Measurements from ENCODE around the gene WDR18. TPM values are rescaled to one million over a fixed set of nuclear protein-coding genes. Genes with fewer than 3 reads are reported as not detected.

Gene WDR18
- total and polyA plus RNA-seq, 2 donors, result 34.0 to 56.0 TPM

GRCh38 chr19:1007399-1008251 lies 23.5 kb downstream of the WDR18 start:
- H3K36me3 ChIP-seq (ENCODE audit: control insufficient read depth in 2 of 2, insufficient read depth in 2 of 2, low read length in 1 of 2), result peaks cover 16 to 43% of the 10 kb centered on the region in 2 donors
- H3K27me3 ChIP-seq (ENCODE audit: control insufficient read depth in 2 of 2, insufficient read depth in 1 of 2, low read length in 1 of 2), result peaks cover 2 to 6% of the 10 kb centered on the region in 2 donors
- H3K9me3 ChIP-seq (ENCODE audit: control insufficient read depth in 2 of 2, insufficient read depth in 1 of 2, low read length in 1 of 2), result no peaks in the 10 kb centered on the region
- WGBS, result 98% methylated on average over 73 of the region's 73 CpGs
- no peak overlapping the region for H3K27ac ChIP-seq (ENCODE audit: low read depth in 1 of 2, low read length in 1 of 2)
- H3K4me3 ChIP-seq (ENCODE audit: low read length in 2 of 2), result no peak overlapping the region
- no peaks in the 10 kb centered on the region for H3K4me1 ChIP-seq (ENCODE audit: control insufficient read depth in 2 of 2, insufficient read depth in 2 of 2, low read length in 2 of 2)
- no peak for DNase-seq (ENCODE audit: low read depth in 6 of 9, low spot score in 9 of 9)

- no peak overlapping the region for H3K27ac ChIP-seq (ENCODE audit: low read depth in 1 of 2, low read length in 1 of 2)
- H3K9me3 ChIP-seq (ENCODE audit: control insufficient read depth in 2 of 2, insufficient read depth in 1 of 2, low read length in 1 of 2), result no peaks in the 10 kb centered on the region
- H3K4me1 ChIP-seq (ENCODE audit: control insufficient read depth in 2 of 2, insufficient read depth in 2 of 2, low read length in 2 of 2), result no peaks in the 10 kb centered on the region
- DNase-seq (ENCODE audit: low read depth in 6 of 9, low spot score in 9 of 9), result no peak
- no peak overlapping the region for H3K4me3 ChIP-seq (ENCODE audit: low read length in 2 of 2)
- H3K36me3 ChIP-seq (ENCODE audit: control insufficient read depth in 2 of 2, insufficient read depth in 2 of 2, low read length in 1 of 2), result peaks cover 23 to 51% of the 10 kb centered on the region in 2 donors
- WGBS, result 98% methylated on average over 45 of the region's 45 CpGs
- H3K27me3 ChIP-seq (ENCODE audit: control insufficient read depth in 2 of 2, insufficient read depth in 1 of 2, low read length in 1 of 2), result peaks cover 0 to 1% of the 10 kb centered on the region in 2 donors
These were observed 24.3 kb downstream of the WDR18 start for GRCh38 chr19:1008268-1009040.

- H3K4me1 ChIP-seq (ENCODE audit: control insufficient read depth in 2 of 2, insufficient read depth in 2 of 2, low read length in 2 of 2), result no peaks in the 10 kb centered on the region
- no peak overlapping the region for H3K4me3 ChIP-seq (ENCODE audit: low read length in 2 of 2)
- no peak for DNase-seq (ENCODE audit: low read depth in 6 of 9, low spot score in 9 of 9)
- H3K27me3 ChIP-seq (ENCODE audit: control insufficient read depth in 2 of 2, insufficient read depth in 1 of 2, low read length in 1 of 2), result no peaks in the 10 kb centered on the region
- 96% methylated on average over 92 of the region's 92 CpGs for WGBS
- peaks cover 31 to 60% of the 10 kb centered on the region in 2 donors for H3K36me3 ChIP-seq (ENCODE audit: control insufficient read depth in 2 of 2, insufficient read depth in 2 of 2, low read length in 1 of 2)
- H3K9me3 ChIP-seq (ENCODE audit: control insufficient read depth in 2 of 2, insufficient read depth in 1 of 2, low read length in 1 of 2), result no peaks in the 10 kb centered on the region
- H3K27ac ChIP-seq (ENCODE audit: low read depth in 1 of 2, low read length in 1 of 2), result no peak overlapping the region
These were observed 25.2 kb downstream of the WDR18 start for GRCh38 chr19:1009041-1009980.

- no peak overlapping the region for H3K27ac ChIP-seq (ENCODE audit: low read depth in 1 of 2, low read length in 1 of 2)
- no peaks in the 10 kb centered on the region for H3K9me3 ChIP-seq (ENCODE audit: control insufficient read depth in 2 of 2, insufficient read depth in 1 of 2, low read length in 1 of 2)
- H3K27me3 ChIP-seq (ENCODE audit: control insufficient read depth in 2 of 2, insufficient read depth in 1 of 2, low read length in 1 of 2), result no peaks in the 10 kb centered on the region
- WGBS, result 97% methylated on average over 29 of the region's 29 CpGs
- no peak for DNase-seq (ENCODE audit: low read depth in 6 of 9, low spot score in 9 of 9)
- no peak overlapping the region for H3K4me3 ChIP-seq (ENCODE audit: low read length in 2 of 2)
- peaks cover 37 to 67% of the 10 kb centered on the region in 2 donors for H3K36me3 ChIP-seq (ENCODE audit: control insufficient read depth in 2 of 2, insufficient read depth in 2 of 2, low read length in 1 of 2)
- H3K4me1 ChIP-seq (ENCODE audit: control insufficient read depth in 2 of 2, insufficient read depth in 2 of 2, low read length in 2 of 2), result no peaks in the 10 kb centered on the region
These were observed 25.9 kb downstream of the WDR18 start for GRCh38 chr19:1009981-1010538.

GRCh38 chr19:1010586-1011510 lies 26.7 kb downstream of the WDR18 start:
- no peak for DNase-seq (ENCODE audit: low read depth in 6 of 9, low spot score in 9 of 9)
- Histone ChIP-seq H3K27me3 (ENCODE audit: control insufficient read depth in 2 of 2, insufficient read depth in 1 of 2, low read length in 1 of 2) (no peaks in the 10 kb centered on the region), H3K36me3 (ENCODE audit: control insufficient read depth in 2 of 2, insufficient read depth in 2 of 2, low read length in 1 of 2) (peaks cover 37 to 74% of the 10 kb centered on the region in 2 donors), H3K4me1 (ENCODE audit: control insufficient read depth in 2 of 2, insufficient read depth in 2 of 2, low read length in 2 of 2) (no peaks in the 10 kb centered on the region), H3K9me3 (ENCODE audit: control insufficient read depth in 2 of 2, insufficient read depth in 1 of 2, low read length in 1 of 2) (no peaks in the 10 kb centered on the region), H3K27ac (ENCODE audit: low read depth in 1 of 2, low read length in 1 of 2) (no peak overlapping the region), H3K4me3 (ENCODE audit: low read length in 2 of 2) (no peak overlapping the region)
- 97% methylated on average over 56 of the region's 56 CpGs for WGBS

GRCh38 chr19:1011831-1012333 lies 27.7 kb downstream of the WDR18 start:
- Histone ChIP-seq H3K36me3 (ENCODE audit: control insufficient read depth in 2 of 2, insufficient read depth in 2 of 2, low read length in 1 of 2) (peaks cover 44 to 78% of the 10 kb centered on the region in 2 donors), H3K4me1 (ENCODE audit: control insufficient read depth in 2 of 2, insufficient read depth in 2 of 2, low read length in 2 of 2) (peaks cover 0 to 3% of the 10 kb centered on the region in 2 donors), H3K4me3 (ENCODE audit: low read length in 2 of 2) (no peak overlapping the region), H3K9me3 (ENCODE audit: control insufficient read depth in 2 of 2, insufficient read depth in 1 of 2, low read length in 1 of 2) (no peaks in the 10 kb centered on the region), H3K27ac (ENCODE audit: low read depth in 1 of 2, low read length in 1 of 2) (no peak overlapping the region), H3K27me3 (ENCODE audit: control insufficient read depth in 2 of 2, insufficient read depth in 1 of 2, low read length in 1 of 2) (no peaks in the 10 kb centered on the region)
- DNase-seq (ENCODE audit: low read depth in 6 of 9, low spot score in 9 of 9), result no peak
- 97% methylated on average over 36 of the region's 36 CpGs for WGBS

- Histone ChIP-seq H3K9me3 (ENCODE audit: control insufficient read depth in 2 of 2, insufficient read depth in 1 of 2, low read length in 1 of 2) (no peaks in the 10 kb centered on the region), H3K4me1 (ENCODE audit: control insufficient read depth in 2 of 2, insufficient read depth in 2 of 2, low read length in 2 of 2) (peaks cover 0 to 6% of the 10 kb centered on the region in 2 donors), H3K36me3 (ENCODE audit: control insufficient read depth in 2 of 2, insufficient read depth in 2 of 2, low read length in 1 of 2) (peaks cover 45 to 82% of the 10 kb centered on the region in 2 donors), H3K27ac (ENCODE audit: low read depth in 1 of 2, low read length in 1 of 2) (no peak overlapping the region), H3K27me3 (ENCODE audit: control insufficient read depth in 2 of 2, insufficient read depth in 1 of 2, low read length in 1 of 2) (no peaks in the 10 kb centered on the region), H3K4me3 (ENCODE audit: low read length in 2 of 2) (no peak overlapping the region)
- WGBS, result 91% methylated on average over 18 of the region's 18 CpGs
- DNase-seq (ENCODE audit: low read depth in 6 of 9, low spot score in 9 of 9), result no peak
These were observed 28.2 kb downstream of the WDR18 start for GRCh38 chr19:1012334-1012733.
